A673 (cell line): ENCODE results near the gene ANOS1. TPM values are rescaled to one million over a fixed set of nuclear protein-coding genes. Genes with fewer than 3 reads are reported as not detected.
"Not testable (repeated sequence)": the region's sequence is repeated elsewhere in the genome, so short reads cannot be mapped to it uniquely, and the experiment has no call there.

Source experiments
- BruUV-seq: library from RNA; stranded (reverse); fragments of 400-500 nt; replicated peaks from 2 replicates; lab custom pipeline; 2021; lab: Mats Ljungman, UMichigan
- CTCF ChIA-PET: fragments of 300-600 bp; sonication (Branson Sonifier 250); formaldehyde crosslinking; loops from one replicate; lab custom pipeline; 2022; ENCODE audit warnings: antibody characterized with exemption; lab: Charles Lee
- POLR2A ChIA-PET: fragments of 300-600 bp; sonication (Branson Sonifier 250); formaldehyde crosslinking; loops from one replicate; lab custom pipeline; 2022; ENCODE audit warnings: antibody characterized with exemption; ENCODE audit not compliant: low non-redundant PET; lab: Charles Lee
- DNase-seq: peaks from one replicate; pipeline ENCODE4 v3.0.0-alpha.2; 2015; ENCODE audit warnings: low spot score
- H3K27ac ChIP-seq: fragments of 200-600 bp; sonication (generic); 2 replicates; pipeline ENCODE4 v1.5.1; 2016; ENCODE audit warnings: mixed run types, low read depth, mild to moderate bottlenecking, mixed read lengths, antibody characterized with exemption, low read length; ENCODE audit not compliant: poor library complexity, severe bottlenecking
- H3K27me3 ChIP-seq: fragments of 200-600 bp; sonication (generic); replicated peaks from 2 replicates; pipeline ENCODE4 v1.6.1; 2017; ENCODE audit warnings: mixed run types, low read depth, mild to moderate bottlenecking, mixed read lengths, antibody characterized with exemption, low read length; ENCODE audit not compliant: insufficient read depth, poor library complexity
- H3K36me3 ChIP-seq: fragments of 200-600 bp; sonication (generic); 2 replicates; pipeline ENCODE4 v1.6.1; 2016; ENCODE audit warnings: mixed run types, mild to moderate bottlenecking, mixed read lengths, antibody characterized with exemption, low read length; ENCODE audit not compliant: insufficient read depth, poor library complexity, severe bottlenecking
- H3K4me1 ChIP-seq: fragments of 200-600 bp; sonication (generic); 2 replicates; pipeline ENCODE4 v1.6.1; 2017; ENCODE audit warnings: mixed run types, mild to moderate bottlenecking, mixed read lengths, antibody characterized with exemption, low read length; ENCODE audit not compliant: insufficient read depth, poor library complexity, severe bottlenecking
- H3K4me3 ChIP-seq: fragments of 200-600 bp; sonication (generic); 2 replicates; pipeline ENCODE4 v1.5.1; 2016; ENCODE audit warnings: low read depth, mixed run types, mild to moderate bottlenecking, mixed read lengths, low read length; ENCODE audit not compliant: poor library complexity, severe bottlenecking
- H3K9me3 ChIP-seq: fragments of 200-600 bp; sonication (generic); 2 replicates; pipeline ENCODE4 v1.6.1; 2016; ENCODE audit warnings: mixed run types, low read depth, mild to moderate bottlenecking, mixed read lengths, antibody characterized with exemption, low read length; ENCODE audit not compliant: poor library complexity, severe bottlenecking
- CTCF ChIP-seq: fragments of 300-800, 200-600 bp; sonication (generic); conservative IDR thresholded peaks from 2 replicates; pipeline ENCODE4 v1.5.1; 2017; ENCODE audit warnings: low read depth, mild to moderate bottlenecking, antibody characterized with exemption, low read length, moderate library complexity, mixed read lengths
- EZH2 ChIP-seq: fragments of 200-600 bp; sonication (generic); IDR thresholded peaks from 2 replicates; pipeline ENCODE4 v1.6.1; 2017; ENCODE audit warnings: borderline replicate concordance, low read depth, mild to moderate bottlenecking, mixed read lengths, antibody characterized with exemption, low read length; ENCODE audit not compliant: poor library complexity, severe bottlenecking
- intact Hi-C: fragments of 100-400 bp; cut with micrococcal nuclease; formaldehyde crosslinking; loops from one replicate; pipeline ENCODE4 v1.10.0; 2022; ENCODE audit not compliant: unreplicated experiment
- total RNA-seq: library from RNA; stranded (reverse); gene quantifications from 2 replicates; pipeline ENCODE4 v1.2.3, GENCODE V29; 2021

The ANOS1 gene
- total RNA-seq, 1 experiment from 2014 or later, result 0.06 TPM

GRCh38 chrX:8520178-8520577 is 211.8 kb downstream of the ANOS1 start:
- no peak overlapping the region for H3K4me3 ChIP-seq
- BruUV-seq, result no TSS peak
- DNase-seq, result no peak
- POLR2A ChIA-PET, result no interaction called here
- no peaks in the 10 kb centered on the region for H3K36me3 ChIP-seq
- CTCF ChIA-PET, result no interaction called here
- H3K9me3 ChIP-seq, result no peaks in the 10 kb centered on the region
- TF ChIP-seq EZH2 (no peak), CTCF (no peak)
- no peaks in the 10 kb centered on the region for H3K27me3 ChIP-seq
- no peaks in the 10 kb centered on the region for H3K4me1 ChIP-seq
- H3K27ac ChIP-seq, result no peak overlapping the region
- intact Hi-C loops, result no loop called here

GRCh38 chrX:8504451-8504850 is 227.5 kb downstream of the ANOS1 start:
- no peak overlapping the region for H3K4me3 ChIP-seq
- no peaks in the 10 kb centered on the region for H3K9me3 ChIP-seq
- no peak for DNase-seq
- POLR2A ChIA-PET, result no interaction called here
- H3K27me3 ChIP-seq, result no peaks in the 10 kb centered on the region
- TF ChIP-seq CTCF (no peak), EZH2 (no peak)
- no TSS peak for BruUV-seq
- no peak overlapping the region for H3K27ac ChIP-seq
- CTCF ChIA-PET, result no interaction called here
- H3K36me3 ChIP-seq, result no peaks in the 10 kb centered on the region
- H3K4me1 ChIP-seq, result no peaks in the 10 kb centered on the region
- intact Hi-C loops, result no loop called here

- POLR2A ChIA-PET, H3K4me1 ChIP-seq, DNase-seq, BruUV-seq, CTCF ChIA-PET, H3K27ac ChIP-seq, H3K4me3 ChIP-seq, H3K36me3 ChIP-seq, intact Hi-C loops, H3K27me3 ChIP-seq, H3K9me3 ChIP-seq: not testable (repeated sequence)
Observed at GRCh38 chrX:8502101-8502500, 229.8 kb downstream of the ANOS1 start.

- Histone ChIP-seq H3K27ac (no peak overlapping the region), H3K27me3 (no peaks in the 10 kb centered on the region), H3K9me3 (no peaks in the 10 kb centered on the region), H3K36me3 (no peaks in the 10 kb centered on the region), H3K4me3 (no peak overlapping the region), H3K4me1 (no peaks in the 10 kb centered on the region)
- TF ChIP-seq CTCF (no peak), EZH2 (no peak)
- intact Hi-C loops, result no loop called here
- POLR2A ChIA-PET, result no interaction called here
- DNase-seq, result no peak
- CTCF ChIA-PET, result no interaction called here
- no TSS peak for BruUV-seq
Observed at GRCh38 chrX:8500203-8500602, 231.7 kb downstream of the ANOS1 start.

GRCh38 chrX:8495036-8495435 is 236.9 kb downstream of the ANOS1 start:
- H3K9me3 ChIP-seq, POLR2A ChIA-PET, DNase-seq, intact Hi-C loops, CTCF ChIA-PET, H3K4me3 ChIP-seq, H3K27ac ChIP-seq, BruUV-seq, H3K36me3 ChIP-seq, H3K27me3 ChIP-seq, H3K4me1 ChIP-seq: not testable (repeated sequence)
